Measurements from ENCODE around the gene KRTAP10-12. TPM values are rescaled to one million over a fixed set of nuclear protein-coding genes. Genes with fewer than 3 reads are reported as not detected.

Gene KRTAP10-12
- total RNA-seq, 1 experiment from 2014 or later = not detected

DNA sequence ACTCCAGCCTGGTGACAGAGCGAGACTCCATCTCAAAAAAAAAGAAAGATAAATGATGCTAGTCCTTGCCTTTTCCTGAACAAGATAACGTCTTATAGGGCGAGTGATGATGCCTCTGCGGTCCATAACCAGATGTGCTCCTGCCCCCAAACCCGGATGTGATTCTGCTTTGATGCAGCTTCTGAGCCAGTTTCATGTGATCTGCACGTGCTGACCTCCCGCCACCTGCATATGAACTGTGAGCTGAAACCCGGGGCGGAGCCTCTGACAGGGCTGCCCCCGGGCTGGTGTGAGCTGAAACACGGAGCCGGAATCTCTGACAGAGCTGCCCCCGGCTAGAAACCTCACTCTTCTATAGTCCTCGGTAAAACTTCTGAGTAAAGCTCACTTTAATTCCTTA is 43.8 kb upstream of the KRTAP10-12 start:
- no peak for DNase-seq (ENCODE audit: low read depth, low spot score)

More for the DNA sequence above, 43.8 kb upstream of the KRTAP10-12 start:
- Histone ChIP-seq H3K9me3 (ENCODE audit: control insufficient read depth in 1 of 2, insufficient read depth in 1 of 2, low read depth in 1 of 2, low read length in 2 of 2) (no peaks in the 10 kb centered on the region), H3K4me1 (ENCODE audit: control insufficient read depth in 1 of 2, insufficient read depth in 2 of 2, low read length in 2 of 2) (no peaks in the 10 kb centered on the region), H3K4me2 (ENCODE audit: low read length) (no peak overlapping the region), H2AFZ (ENCODE audit: low read depth, low read length, poor library complexity, severe bottlenecking) (no peak overlapping the region), H3K9ac (ENCODE audit: low read length) (no peak overlapping the region), H4K20me1 (ENCODE audit: insufficient read depth) (no peaks in the 10 kb centered on the region), H3K36me3 (ENCODE audit: control insufficient read depth in 1 of 2, insufficient read depth in 2 of 2, low read length in 2 of 2) (no peaks in the 10 kb centered on the region), H3K4me3 (replicated peaks in 1 of 2; ENCODE audit: low read depth in 1 of 2, low read length in 2 of 2) (no peak overlapping the region), H3K27me3 (ENCODE audit: insufficient read depth, low read length) (no peaks in the 10 kb centered on the region), H3K79me2 (ENCODE audit: insufficient read depth, low read length) (no peaks in the 10 kb centered on the region), H3K27ac (ENCODE audit: low read depth, low read length) (no peak overlapping the region), H3K9me2 (ENCODE audit: insufficient read depth) (no peaks in the 10 kb centered on the region)
- ATAC-seq = no peak
- no peak for TF ChIP-seq YY1 (IDR thresholded peaks at IDR 0.05; ENCODE audit: extremely low read depth, insufficient replicate concordance, low read depth, low read length)
- no peak for TF ChIP-seq POLR2AphosphoS5 (IDR thresholded peaks at IDR 0.05; ENCODE audit: low read depth, low read length)
- TF ChIP-seq ZBTB33 (IDR thresholded peaks at IDR 0.05; ENCODE audit: extremely low read depth, insufficient replicate concordance, low read length) = no peak
- TF ChIP-seq SIN3A (IDR thresholded peaks at IDR 0.05; ENCODE audit: low read depth) = no peak
- TF ChIP-seq ZNF274 (IDR thresholded peaks at IDR 0.05; ENCODE audit: low read depth, low read length) = no peak
- no peak for TF ChIP-seq EZH2 (IDR thresholded peaks at IDR 0.05)
- no peak for TF ChIP-seq RAD21 (IDR thresholded peaks at IDR 0.05; ENCODE audit: low read depth)
- TF ChIP-seq SP1 (IDR thresholded peaks at IDR 0.05; ENCODE audit: low read depth) = no peak
- ChIA-PET CTCF (no interaction called here), POLR2A (no interaction called here), RAD21 (ENCODE audit: low non-redundant PET in 1 of 2, low total read pairs in 2 of 2, uncharacterized antibody in 2 of 2, unreplicated experiment in 2 of 2) (no interaction called here)
- no TSS peak for BruUV-seq (replicated peaks)
- intact Hi-C loops (cut with micrococcal nuclease) = no loop called here
